Ramos (cell line): ENCODE data around the gene FMN1.

Experiments
- in situ Hi-C: fragments of 300-500 bp; cut with MboI; formaldehyde crosslinking; loops from one replicate; pipeline ENCODE4 v1.14.3; 2022; ENCODE audit warnings: low sequenced_read_pairs; ENCODE audit not compliant: unreplicated experiment

Gene FMN1

DNA sequence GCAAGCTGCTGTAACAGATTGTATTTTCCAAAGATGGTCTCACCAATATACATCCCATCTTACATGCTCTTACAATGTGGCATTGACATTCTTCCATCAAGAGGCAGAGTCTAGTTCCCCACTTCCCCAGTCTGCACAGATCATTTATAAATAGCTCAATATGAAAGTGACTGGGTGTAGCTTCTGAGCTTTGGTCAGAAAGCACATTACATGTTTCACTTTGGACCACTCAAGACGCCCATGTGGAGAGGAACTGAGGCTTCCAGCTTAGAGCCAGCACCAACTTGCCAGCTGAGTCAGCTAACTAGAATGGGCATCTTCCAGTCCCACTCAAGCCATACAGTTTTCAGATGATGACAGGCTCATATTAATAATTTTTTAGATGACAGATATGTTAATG is 431.2 kb downstream of the FMN1 start:
- in situ Hi-C loops: no loop called here

DNA sequence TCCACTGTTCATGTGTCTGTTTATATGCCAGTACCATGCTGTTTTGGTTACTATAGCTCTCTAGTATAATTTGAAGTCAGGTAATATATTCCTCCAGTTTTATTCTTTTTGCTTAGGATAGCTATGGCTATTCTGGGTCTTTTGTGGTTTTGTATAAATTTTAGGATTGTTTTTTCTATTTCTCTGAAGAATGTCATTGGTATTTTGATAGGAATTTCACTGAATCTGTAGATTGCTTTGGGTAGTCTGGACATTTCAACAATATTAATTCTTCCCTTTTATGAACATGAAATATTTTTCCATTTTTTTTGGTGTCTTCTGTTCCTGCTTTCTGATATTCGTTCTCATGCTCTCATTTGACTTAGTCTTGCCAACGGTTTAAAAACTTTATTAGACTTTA is 437.1 kb downstream of the FMN1 start:
- in situ Hi-C loops: no loop called here

- in situ Hi-C loops: no loop called here
Measured at GRCh38 chr15:32750979-32751378, 443.5 kb downstream of the FMN1 start.

GRCh38 chr15:32747921-32748342 is 446.6 kb downstream of the FMN1 start:
- in situ Hi-C loops: no loop called here

- in situ Hi-C loops: no loop called here
Measured at GRCh38 chr15:32746116-32746857, 448.2 kb downstream of the FMN1 start.

- in situ Hi-C loops: no loop called here
Measured at GRCh38 chr15:32743411-32744140, 450.9 kb downstream of the FMN1 start.

GRCh38 chr15:32739522-32740063 is 454.9 kb downstream of the FMN1 start:
- in situ Hi-C loops: no loop called here

- in situ Hi-C loops: no loop called here
Measured at GRCh38 chr15:32738666-32739065, 455.8 kb downstream of the FMN1 start.

- in situ Hi-C loops: no loop called here
Measured at GRCh38 chr15:32737304-32737703, 457.2 kb downstream of the FMN1 start.

DNA sequence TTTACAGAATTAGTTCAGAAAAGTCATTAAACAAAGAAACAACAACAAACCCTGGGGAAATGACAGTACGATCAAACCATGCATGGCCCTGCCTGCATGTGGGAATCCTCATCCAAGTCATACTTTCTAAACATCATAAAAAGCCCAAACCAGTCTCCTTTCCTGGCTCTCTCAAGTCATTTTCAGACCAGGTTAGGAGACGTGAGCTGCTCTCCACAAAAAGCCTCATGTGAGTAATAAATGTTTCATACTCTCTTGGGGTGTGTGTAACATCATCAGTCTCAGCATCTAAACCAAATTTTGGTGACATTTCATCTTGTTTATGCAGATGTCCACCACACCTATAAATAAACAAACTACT is 457.8 kb downstream of the FMN1 start:
- in situ Hi-C loops: no loop called here

DNA sequence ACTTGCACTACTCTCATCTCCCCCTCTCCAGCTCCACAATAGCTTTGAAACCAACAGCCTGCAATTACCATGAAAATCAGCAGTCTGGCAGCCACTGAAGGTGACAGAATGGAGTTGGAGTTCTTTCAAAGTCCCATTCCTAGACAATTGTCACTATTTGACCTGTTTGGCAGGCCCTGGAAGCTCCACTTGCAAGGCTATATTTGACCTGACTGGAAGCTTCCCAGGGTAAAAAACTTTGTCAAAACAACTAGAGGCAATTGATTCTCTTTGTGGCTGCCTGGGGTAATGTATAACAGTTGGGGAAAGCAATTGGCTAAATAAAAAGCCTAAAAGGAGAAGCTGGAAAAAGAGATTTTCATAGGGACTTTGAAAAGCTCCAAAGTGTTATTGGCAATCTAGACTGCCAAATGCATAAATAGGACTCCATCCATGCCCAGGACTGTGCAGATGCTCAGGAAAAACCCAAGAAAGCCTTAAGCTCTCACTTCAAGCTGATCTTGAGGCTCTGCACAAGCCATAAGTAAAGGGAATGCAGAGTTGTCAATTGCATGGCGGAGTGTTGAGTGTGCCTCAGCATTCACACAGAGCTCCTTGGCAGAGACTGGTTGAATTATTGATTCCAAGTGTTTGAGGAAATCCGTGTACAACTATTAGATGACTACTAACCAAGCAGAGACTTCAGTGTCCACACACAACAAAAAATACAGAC is 458.4 kb downstream of the FMN1 start:
- in situ Hi-C loops: no loop called here

GRCh38 chr15:32733281-32733680 is 461.2 kb downstream of the FMN1 start:
- in situ Hi-C loops: no loop called here

GRCh38 chr15:32732574-32733157 is 461.8 kb downstream of the FMN1 start:
- in situ Hi-C loops: no loop called here

DNA sequence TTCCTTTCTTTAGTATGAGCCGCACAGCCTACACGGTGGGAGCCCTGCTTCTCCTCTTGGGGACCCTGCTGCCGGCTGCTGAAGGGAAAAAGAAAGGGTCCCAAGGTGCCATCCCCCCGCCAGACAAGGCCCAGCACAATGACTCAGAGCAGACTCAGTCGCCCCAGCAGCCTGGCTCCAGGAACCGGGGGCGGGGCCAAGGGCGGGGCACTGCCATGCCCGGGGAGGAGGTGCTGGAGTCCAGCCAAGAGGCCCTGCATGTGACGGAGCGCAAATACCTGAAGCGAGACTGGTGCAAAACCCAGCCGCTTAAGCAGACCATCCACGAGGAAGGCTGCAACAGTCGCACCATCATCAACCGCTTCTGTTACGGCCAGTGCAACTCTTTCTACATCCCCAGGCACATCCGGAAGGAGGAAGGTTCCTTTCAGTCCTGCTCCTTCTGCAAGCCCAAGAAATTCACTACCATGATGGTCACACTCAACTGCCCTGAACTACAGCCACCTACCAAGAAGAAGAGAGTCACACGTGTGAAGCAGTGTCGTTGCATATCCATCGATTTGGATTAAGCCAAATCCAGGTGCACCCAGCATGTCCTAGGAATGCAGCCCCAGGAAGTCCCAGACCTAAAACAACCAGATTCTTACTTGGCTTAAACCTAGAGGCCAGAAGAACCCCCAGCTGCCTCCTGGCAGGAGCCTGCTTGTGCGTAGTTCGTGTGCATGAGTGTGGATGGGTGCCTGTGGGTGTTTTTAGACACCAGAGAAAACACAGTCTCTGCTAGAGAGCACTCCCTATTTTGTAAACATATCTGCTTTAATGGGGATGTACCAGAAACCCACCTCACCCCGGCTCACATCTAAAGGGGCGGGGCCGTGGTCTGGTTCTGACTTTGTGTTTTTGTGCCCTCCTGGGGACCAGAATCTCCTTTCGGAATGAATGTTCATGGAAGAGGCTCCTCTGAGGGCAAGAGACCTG is 463.5 kb downstream of the FMN1 start:
- in situ Hi-C loops: no loop called here

- in situ Hi-C loops: no loop called here
Measured at GRCh38 chr15:32729700-32730395, 464.7 kb downstream of the FMN1 start.

DNA sequence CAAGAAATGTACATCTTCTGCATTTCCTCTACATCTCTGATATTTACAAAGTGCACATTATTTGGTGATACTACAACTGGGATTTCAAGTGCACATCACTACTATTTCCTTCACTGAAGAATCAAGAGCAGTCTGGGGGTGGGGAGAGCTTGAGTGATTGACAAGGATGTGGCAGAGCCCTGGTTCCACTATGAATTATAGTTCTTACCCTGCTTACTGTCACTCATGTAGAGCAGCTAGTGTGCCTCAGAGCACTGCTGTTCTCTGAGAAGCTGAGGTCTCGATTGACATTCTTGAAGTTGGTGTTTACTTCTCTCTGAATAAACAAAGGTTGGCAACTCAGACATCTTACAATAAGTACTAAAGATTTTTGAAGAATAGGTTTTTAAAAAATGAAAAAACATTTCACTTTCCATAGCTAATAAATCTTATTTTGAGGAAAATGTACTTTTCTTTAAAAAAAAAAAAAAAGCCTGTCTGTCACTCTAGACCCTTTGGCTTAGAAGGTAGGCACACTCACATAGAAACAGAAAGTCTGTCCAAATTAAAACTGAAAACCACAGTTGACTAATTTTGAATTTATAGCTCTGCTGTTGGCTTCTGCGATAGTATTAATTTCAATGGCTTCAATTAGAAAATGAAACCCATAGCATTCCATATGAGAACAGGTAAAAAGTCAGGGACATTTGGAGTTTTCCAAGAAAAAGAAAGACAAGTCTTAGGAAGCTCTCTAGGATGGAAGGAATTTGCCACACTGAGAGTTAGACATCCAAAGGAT is 471.2 kb downstream of the FMN1 start:
- in situ Hi-C loops: no loop called here

DNA sequence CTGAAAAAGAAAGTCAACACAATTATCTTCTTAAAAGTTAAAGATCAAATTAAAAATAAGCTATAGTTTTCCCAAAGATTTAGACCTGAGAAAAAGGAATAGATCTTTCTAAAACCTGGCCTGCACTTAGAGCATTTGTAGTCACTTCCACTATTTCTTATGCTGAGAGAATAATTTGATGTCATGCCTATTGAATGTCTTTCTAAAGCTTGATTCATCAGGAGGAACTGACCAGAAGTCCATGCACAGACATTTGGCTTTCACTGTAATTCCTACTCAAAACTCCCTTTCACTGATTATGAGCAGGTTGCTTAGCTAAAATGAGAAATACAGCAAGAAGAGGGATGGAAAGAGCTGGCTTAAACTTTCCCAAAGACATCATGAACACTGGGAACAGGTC is 472.4 kb downstream of the FMN1 start:
- in situ Hi-C loops: no loop called here

- in situ Hi-C loops: no loop called here
Measured at GRCh38 chr15:32721596-32721995, 472.9 kb downstream of the FMN1 start.
